ENCODE results near the gene DUSP16.

DNA sequence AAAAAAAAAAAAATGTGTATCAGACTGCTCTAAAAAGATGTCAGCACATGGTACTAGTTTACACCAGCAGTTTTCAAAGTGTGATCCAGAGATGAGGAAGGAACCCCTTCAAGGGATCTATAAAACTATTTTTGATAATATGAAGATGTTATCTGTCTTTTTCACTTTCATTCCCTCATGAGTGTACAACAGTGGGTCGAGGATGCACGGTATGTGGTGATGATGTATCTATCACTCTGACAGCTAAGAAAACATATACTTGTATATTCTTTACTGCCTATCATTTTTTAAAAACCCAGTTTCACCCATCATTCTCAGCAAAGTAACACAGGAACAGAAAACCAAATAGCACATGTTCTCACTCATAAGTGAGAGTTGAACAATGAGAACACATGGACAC, 12.4 kb downstream of the DUSP16 start:
- TF ChIP-seq POLR2AphosphoS5 (IDR thresholded peaks at IDR 0.05; ENCODE audit: low read depth, low read length) (no peak), POLR2A (IDR thresholded peaks at IDR 0.05; ENCODE audit: low read depth, low read length) (no peak), TAF1 (IDR thresholded peaks at IDR 0.05; ENCODE audit: borderline replicate concordance, low read depth, low read length) (no peak)

Measured in GM12892 (cell line).